ENCODE measurements around the gene TNK2. TPM values are rescaled to one million over a fixed set of nuclear protein-coding genes. Genes with fewer than 3 reads are reported as not detected.
A peak's percentile ranks its signal among the peaks of the same experiment; 100 is the strongest.
"Not testable (repeated sequence)": the region's sequence is repeated elsewhere in the genome, so short reads cannot be mapped to it uniquely, and the experiment has no call there.

The TNK2 gene
- total RNA-seq, 1 experiment from 2014 or later: 55.1 TPM

- H3K9me2 ChIP-seq (ENCODE audit: insufficient read depth); POLR2A ChIA-PET; intact Hi-C loops (cut with micrococcal nuclease); RAD21 ChIA-PET (ENCODE audit: low non-redundant PET in 1 of 2, low total read pairs in 2 of 2, uncharacterized antibody in 2 of 2, unreplicated experiment in 2 of 2); H3K9me3 ChIP-seq (ENCODE audit: control insufficient read depth in 1 of 2, insufficient read depth in 1 of 2, low read depth in 1 of 2, low read length in 2 of 2); H3K36me3 ChIP-seq (ENCODE audit: control insufficient read depth in 1 of 2, insufficient read depth in 2 of 2, low read length in 2 of 2); DNase-seq (ENCODE audit: low read depth, low spot score); H4K20me1 ChIP-seq (ENCODE audit: insufficient read depth); H3K27ac ChIP-seq (ENCODE audit: low read depth, low read length); H2AFZ ChIP-seq (ENCODE audit: low read depth, low read length, poor library complexity, severe bottlenecking); H3K27me3 ChIP-seq (ENCODE audit: insufficient read depth, low read length); BruUV-seq (replicated peaks); H3K9ac ChIP-seq (ENCODE audit: low read length); ATAC-seq; H3K79me2 ChIP-seq (ENCODE audit: insufficient read depth, low read length); H3K4me3 ChIP-seq (replicated peaks in 1 of 2; ENCODE audit: low read depth in 1 of 2, low read length in 2 of 2); H3K4me2 ChIP-seq (ENCODE audit: low read length): not testable (repeated sequence)
- H3K4me1 ChIP-seq (ENCODE audit: control insufficient read depth in 1 of 2, insufficient read depth in 2 of 2, low read length in 2 of 2): peaks cover 14 to 47% of the 10 kb centered on the region in 2 experiments
- CTCF ChIA-PET: interaction anchor here (0.7 to 1.4 kb wide), 2 partner anchors 8 to 12 kb away, joined by 3 to 4 read pairs; no protein-coding TSS in a partner anchor
Measured at GRCh38 chr3:195871686-195872085, 36.7 kb downstream of the TNK2 start.

GRCh38 chr3:195870937-195871336, 37.4 kb downstream of the TNK2 start:
- Histone ChIP-seq H3K9me3 (ENCODE audit: control insufficient read depth in 1 of 2, insufficient read depth in 1 of 2, low read depth in 1 of 2, low read length in 2 of 2) (no peaks in the 10 kb centered on the region), H3K4me1 (ENCODE audit: control insufficient read depth in 1 of 2, insufficient read depth in 2 of 2, low read length in 2 of 2) (peaks cover 7 to 39% of the 10 kb centered on the region in 2 experiments), H3K9ac (ENCODE audit: low read length) (peak overlapping the region; percentile 43), H3K27ac (ENCODE audit: low read depth, low read length) (no peak overlapping the region), H3K4me2 (ENCODE audit: low read length) (peak overlapping the region; percentile 58), H3K4me3 (replicated peaks in 1 of 2; ENCODE audit: low read depth in 1 of 2, low read length in 2 of 2) (no peak overlapping the region), H3K9me2 (ENCODE audit: insufficient read depth) (no peaks in the 10 kb centered on the region), H3K36me3 (ENCODE audit: control insufficient read depth in 1 of 2, insufficient read depth in 2 of 2, low read length in 2 of 2) (peaks cover 0 to 9% of the 10 kb centered on the region in 2 experiments; a peak in 1 of 4 replicates), H3K27me3 (ENCODE audit: insufficient read depth, low read length) (no peaks in the 10 kb centered on the region), H3K79me2 (ENCODE audit: insufficient read depth, low read length) (no peaks in the 10 kb centered on the region), H4K20me1 (ENCODE audit: insufficient read depth) (no peaks in the 10 kb centered on the region), H2AFZ (ENCODE audit: low read depth, low read length, poor library complexity, severe bottlenecking) (no peak overlapping the region)
- DNase-seq (ENCODE audit: low read depth, low spot score) (no peak), ATAC-seq (peak; percentile 7; the same call in 1 of the 2 replicates)
- TF ChIP-seq SP1 (IDR thresholded peaks at IDR 0.05; ENCODE audit: low read depth) (no peak), ZFX (IDR thresholded peaks at IDR 0.05) (no peak), SRF (IDR thresholded peaks at IDR 0.05; ENCODE audit: low read depth) (no peak), FOSL1 (IDR thresholded peaks at IDR 0.05; ENCODE audit: low read depth) (no peak), EZH2 (IDR thresholded peaks at IDR 0.05) (no peak), POLR2A (IDR thresholded peaks at IDR 0.05; ENCODE audit: borderline replicate concordance, extremely low read depth, insufficient read depth, insufficient read length) (no peak)
- TF ChIP-seq, protein P1, sequence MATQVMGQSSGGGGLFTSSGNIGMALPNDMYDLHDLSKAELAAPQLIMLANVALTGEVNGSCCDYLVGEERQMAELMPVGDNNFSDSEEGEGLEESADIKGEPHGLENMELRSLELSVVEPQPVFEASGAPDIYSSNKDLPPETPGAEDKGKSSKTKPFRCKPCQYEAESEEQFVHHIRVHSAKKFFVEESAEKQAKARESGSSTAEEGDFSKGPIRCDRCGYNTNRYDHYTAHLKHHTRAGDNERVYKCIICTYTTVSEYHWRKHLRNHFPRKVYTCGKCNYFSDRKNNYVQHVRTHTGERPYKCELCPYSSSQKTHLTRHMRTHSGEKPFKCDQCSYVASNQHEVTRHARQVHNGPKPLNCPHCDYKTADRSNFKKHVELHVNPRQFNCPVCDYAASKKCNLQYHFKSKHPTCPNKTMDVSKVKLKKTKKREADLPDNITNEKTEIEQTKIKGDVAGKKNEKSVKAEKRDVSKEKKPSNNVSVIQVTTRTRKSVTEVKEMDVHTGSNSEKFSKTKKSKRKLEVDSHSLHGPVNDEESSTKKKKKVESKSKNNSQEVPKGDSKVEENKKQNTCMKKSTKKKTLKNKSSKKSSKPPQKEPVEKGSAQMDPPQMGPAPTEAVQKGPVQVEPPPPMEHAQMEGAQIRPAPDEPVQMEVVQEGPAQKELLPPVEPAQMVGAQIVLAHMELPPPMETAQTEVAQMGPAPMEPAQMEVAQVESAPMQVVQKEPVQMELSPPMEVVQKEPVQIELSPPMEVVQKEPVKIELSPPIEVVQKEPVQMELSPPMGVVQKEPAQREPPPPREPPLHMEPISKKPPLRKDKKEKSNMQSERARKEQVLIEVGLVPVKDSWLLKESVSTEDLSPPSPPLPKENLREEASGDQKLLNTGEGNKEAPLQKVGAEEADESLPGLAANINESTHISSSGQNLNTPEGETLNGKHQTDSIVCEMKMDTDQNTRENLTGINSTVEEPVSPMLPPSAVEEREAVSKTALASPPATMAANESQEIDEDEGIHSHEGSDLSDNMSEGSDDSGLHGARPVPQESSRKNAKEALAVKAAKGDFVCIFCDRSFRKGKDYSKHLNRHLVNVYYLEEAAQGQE (IDR thresholded peaks at IDR 0.05; ENCODE audit: low read depth): no peak
- POLR2A ChIA-PET: no interaction called here
- intact Hi-C loops (cut with micrococcal nuclease): no loop called here
- RAD21 ChIA-PET (ENCODE audit: low non-redundant PET in 1 of 2, low total read pairs in 2 of 2, uncharacterized antibody in 2 of 2, unreplicated experiment in 2 of 2): no interaction called here
- CTCF ChIA-PET: interaction anchor here (1.4 kb wide), 1 partner anchor 8 kb away, joined by 4 read pairs; no protein-coding TSS in a partner anchor
- no TSS peak for BruUV-seq (replicated peaks)

Data from HCT116 (cell line).